ENCODE results near the gene CARM1.

- no peak for TF ChIP-seq CTCF (IDR thresholded peaks at IDR 0.05)
- no peak for TF ChIP-seq POLR2A (IDR thresholded peaks at IDR 0.05)
Measured at GRCh38 chr19:10966809-10967208, 95.5 kb downstream of the CARM1 start.

Data from thyroid gland (tissue), 4 donors.